Measurements from ENCODE around the gene ARHGAP6. TPM values are rescaled to one million over a fixed set of nuclear protein-coding genes. Genes with fewer than 3 reads are reported as not detected.
"Not testable (repeated sequence)": the region's sequence is repeated elsewhere in the genome, so short reads cannot be mapped to it uniquely, and the experiment has no call there.

ARHGAP6 gene
- total RNA-seq, 1 experiment from 2014 or later = 0.10 TPM

DNA sequence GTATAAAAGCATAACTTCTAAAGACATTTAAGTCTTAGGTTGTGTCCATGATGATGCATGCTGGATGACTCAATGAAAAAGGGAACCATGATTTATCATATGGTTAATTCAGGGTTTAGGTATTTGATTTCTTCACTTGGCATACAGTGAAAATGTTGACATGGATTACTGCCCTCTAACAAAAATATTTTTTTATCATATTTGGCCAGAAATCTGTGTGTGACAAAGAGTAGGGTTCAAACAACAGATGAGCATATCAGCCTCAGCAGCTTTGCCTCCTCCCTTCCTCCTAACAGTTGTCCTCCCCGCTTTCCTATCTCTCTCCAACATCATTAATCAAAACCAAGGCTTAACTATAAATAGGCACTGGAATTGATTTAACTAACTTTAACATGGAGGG is 46.3 kb downstream of the ARHGAP6 start:
- no peak for DNase-seq (ENCODE audit: low read depth, low spot score)
- intact Hi-C loops (cut with micrococcal nuclease) = no loop called here
- Histone ChIP-seq H2AFZ (ENCODE audit: low read depth, low read length, poor library complexity, severe bottlenecking) (no peak overlapping the region), H3K4me2 (ENCODE audit: low read length) (no peak overlapping the region), H3K27me3 (ENCODE audit: insufficient read depth, low read length) (no peaks in the 10 kb centered on the region; the same call in 1 of the 2 replicates), H3K9me3 (ENCODE audit: control insufficient read depth in 1 of 2, insufficient read depth in 1 of 2, low read depth in 1 of 2, low read length in 2 of 2) (no peaks in the 10 kb centered on the region), H3K9me2 (ENCODE audit: insufficient read depth) (no peaks in the 10 kb centered on the region), H3K4me3 (replicated peaks in 1 of 2; ENCODE audit: low read depth in 1 of 2, low read length in 2 of 2) (no peak overlapping the region), H3K79me2 (ENCODE audit: insufficient read depth, low read length) (no peaks in the 10 kb centered on the region), H3K4me1 (ENCODE audit: control insufficient read depth in 1 of 2, insufficient read depth in 2 of 2, low read length in 2 of 2) (no peaks in the 10 kb centered on the region), H3K27ac (ENCODE audit: low read depth, low read length) (no peak overlapping the region), H3K36me3 (ENCODE audit: control insufficient read depth in 1 of 2, insufficient read depth in 2 of 2, low read length in 2 of 2) (no peaks in the 10 kb centered on the region), H4K20me1 (ENCODE audit: insufficient read depth) (no peaks in the 10 kb centered on the region), H3K9ac (ENCODE audit: low read length) (no peak overlapping the region)
- ChIA-PET CTCF (no interaction called here), RAD21 (ENCODE audit: low non-redundant PET in 1 of 2, low total read pairs in 2 of 2, uncharacterized antibody in 2 of 2, unreplicated experiment in 2 of 2) (no interaction called here), POLR2A (no interaction called here)
- ATAC-seq = no peak
- BruUV-seq (replicated peaks) = no TSS peak
- TF ChIP-seq EZH2phosphoT487 (IDR thresholded peaks at IDR 0.05; ENCODE audit: borderline replicate concordance) (no peak), EZH2 (IDR thresholded peaks at IDR 0.05) (no peak), SP1 (IDR thresholded peaks at IDR 0.05; ENCODE audit: low read depth) (no peak), FOSL1 (IDR thresholded peaks at IDR 0.05; ENCODE audit: low read depth) (no peak), ELF1 (IDR thresholded peaks at IDR 0.05; ENCODE audit: borderline replicate concordance, low read depth) (no peak), CBX3 (IDR thresholded peaks at IDR 0.05; ENCODE audit: low read depth) (no peak), JUND (IDR thresholded peaks at IDR 0.05) (no peak), EGR1 (IDR thresholded peaks at IDR 0.05; ENCODE audit: low read depth) (no peak), RAD21 (IDR thresholded peaks at IDR 0.05; ENCODE audit: low read depth) (no peak), CEBPB (IDR thresholded peaks at IDR 0.05; ENCODE audit: low read depth) (no peak), SRF (IDR thresholded peaks at IDR 0.05; ENCODE audit: low read depth) (no peak), POLR2AphosphoS5 (IDR thresholded peaks at IDR 0.05; ENCODE audit: low read depth, low read length) (no peak), ZFX (IDR thresholded peaks at IDR 0.05) (no peak), POLR2A (IDR thresholded peaks at IDR 0.05; ENCODE audit: borderline replicate concordance, extremely low read depth, insufficient read depth, insufficient read length) (no peak), REST (IDR thresholded peaks at IDR 0.05; ENCODE audit: low read depth) (no peak)
- TF ChIP-seq, protein P1, sequence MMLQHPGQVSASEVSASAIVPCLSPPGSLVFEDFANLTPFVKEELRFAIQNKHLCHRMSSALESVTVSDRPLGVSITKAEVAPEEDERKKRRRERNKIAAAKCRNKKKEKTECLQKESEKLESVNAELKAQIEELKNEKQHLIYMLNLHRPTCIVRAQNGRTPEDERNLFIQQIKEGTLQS (IDR thresholded peaks at IDR 0.05) = no peak
- TF ChIP-seq, protein P2, sequence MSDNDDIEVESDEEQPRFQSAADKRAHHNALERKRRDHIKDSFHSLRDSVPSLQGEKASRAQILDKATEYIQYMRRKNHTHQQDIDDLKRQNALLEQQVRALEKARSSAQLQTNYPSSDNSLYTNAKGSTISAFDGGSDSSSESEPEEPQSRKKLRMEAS (IDR thresholded peaks at IDR 0.05) = no peak

GRCh38 chrX:11614253-11614652 is 51.5 kb downstream of the ARHGAP6 start:
- POLR2A ChIA-PET; CTCF ChIA-PET; H3K9ac ChIP-seq (ENCODE audit: low read length); intact Hi-C loops (cut with micrococcal nuclease); H3K9me3 ChIP-seq (ENCODE audit: control insufficient read depth in 1 of 2, insufficient read depth in 1 of 2, low read depth in 1 of 2, low read length in 2 of 2); H3K4me1 ChIP-seq (ENCODE audit: control insufficient read depth in 1 of 2, insufficient read depth in 2 of 2, low read length in 2 of 2); H3K27me3 ChIP-seq (ENCODE audit: insufficient read depth, low read length); H3K27ac ChIP-seq (ENCODE audit: low read depth, low read length); H2AFZ ChIP-seq (ENCODE audit: low read depth, low read length, poor library complexity, severe bottlenecking); H3K36me3 ChIP-seq (ENCODE audit: control insufficient read depth in 1 of 2, insufficient read depth in 2 of 2, low read length in 2 of 2); BruUV-seq (replicated peaks); RAD21 ChIA-PET (ENCODE audit: low non-redundant PET in 1 of 2, low total read pairs in 2 of 2, uncharacterized antibody in 2 of 2, unreplicated experiment in 2 of 2); H3K4me2 ChIP-seq (ENCODE audit: low read length); H3K79me2 ChIP-seq (ENCODE audit: insufficient read depth, low read length); H3K9me2 ChIP-seq (ENCODE audit: insufficient read depth); H4K20me1 ChIP-seq (ENCODE audit: insufficient read depth); ATAC-seq; H3K4me3 ChIP-seq (replicated peaks in 1 of 2; ENCODE audit: low read depth in 1 of 2, low read length in 2 of 2); DNase-seq (ENCODE audit: low read depth, low spot score): not testable (repeated sequence)

Data from HCT116 (cell line).